HUDEP-2 (cell line): ENCODE results near the gene ZNF423.

ENCODE experiments used
- DNase-seq, 76 experiments: peaks; one replicate each; lab custom pipeline; 2025; ENCODE audit not compliant: unreplicated experiment in 76 of 76; lab: John Stamatoyannopoulos, UW

Gene ZNF423

DNA sequence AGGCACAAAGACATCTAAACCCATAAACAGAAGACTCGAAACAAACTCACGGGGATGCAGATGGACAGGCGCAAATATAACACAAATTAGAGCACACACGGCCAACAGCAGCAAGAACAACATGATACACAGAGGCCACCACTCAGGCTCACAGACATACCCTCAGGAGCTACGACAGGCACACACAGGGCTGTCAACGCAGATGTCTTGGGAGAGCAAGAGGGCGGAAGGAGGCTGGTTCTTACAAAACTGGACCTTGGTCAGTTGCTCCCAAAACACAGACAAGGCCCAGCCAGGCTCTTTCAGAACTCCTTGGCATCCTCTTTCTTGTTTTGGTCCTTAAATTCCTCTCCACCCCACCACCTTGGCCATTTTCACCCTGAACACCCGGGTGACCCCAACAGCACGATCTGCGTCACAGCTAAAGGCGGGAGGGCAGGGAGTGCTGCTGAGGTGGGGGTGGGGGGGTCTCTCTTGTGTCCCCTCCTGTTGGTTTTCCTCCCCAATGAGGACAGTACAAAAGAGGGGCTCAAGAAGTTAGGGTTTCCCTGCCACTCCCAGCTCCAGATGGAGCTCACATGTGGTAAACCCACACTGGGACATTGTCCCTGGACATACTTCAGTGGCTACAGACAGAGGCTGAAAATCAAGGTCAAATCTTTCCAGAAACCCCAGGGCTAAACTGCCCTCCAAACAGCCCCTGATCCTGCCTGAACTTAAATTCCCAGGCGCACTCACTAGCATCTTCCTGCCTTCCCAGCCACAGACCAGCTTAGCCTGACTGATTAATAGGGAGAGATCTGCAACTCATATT lies 261.0 kb downstream of the ZNF423 start:
- DNase-seq = no peak

DNA sequence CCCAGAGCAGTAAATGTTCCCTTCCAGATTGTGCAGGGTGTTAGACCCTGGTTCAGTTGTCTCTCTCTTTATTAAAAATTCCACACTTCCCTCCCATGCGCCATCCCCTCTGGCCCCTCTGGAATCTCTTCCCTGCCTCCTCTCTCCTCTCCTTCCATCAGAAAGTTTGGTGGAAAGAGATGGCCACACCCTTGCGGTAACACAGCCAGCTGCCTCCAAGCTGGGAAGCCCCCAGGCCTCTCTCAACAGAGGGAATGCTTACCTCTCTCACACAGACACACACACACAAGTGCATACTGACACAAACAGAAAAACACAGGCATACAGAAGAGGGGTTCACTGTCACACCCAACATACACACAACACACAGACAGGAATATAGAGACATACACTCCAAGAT lies 261.8 kb downstream of the ZNF423 start:
- no peak for DNase-seq

DNA sequence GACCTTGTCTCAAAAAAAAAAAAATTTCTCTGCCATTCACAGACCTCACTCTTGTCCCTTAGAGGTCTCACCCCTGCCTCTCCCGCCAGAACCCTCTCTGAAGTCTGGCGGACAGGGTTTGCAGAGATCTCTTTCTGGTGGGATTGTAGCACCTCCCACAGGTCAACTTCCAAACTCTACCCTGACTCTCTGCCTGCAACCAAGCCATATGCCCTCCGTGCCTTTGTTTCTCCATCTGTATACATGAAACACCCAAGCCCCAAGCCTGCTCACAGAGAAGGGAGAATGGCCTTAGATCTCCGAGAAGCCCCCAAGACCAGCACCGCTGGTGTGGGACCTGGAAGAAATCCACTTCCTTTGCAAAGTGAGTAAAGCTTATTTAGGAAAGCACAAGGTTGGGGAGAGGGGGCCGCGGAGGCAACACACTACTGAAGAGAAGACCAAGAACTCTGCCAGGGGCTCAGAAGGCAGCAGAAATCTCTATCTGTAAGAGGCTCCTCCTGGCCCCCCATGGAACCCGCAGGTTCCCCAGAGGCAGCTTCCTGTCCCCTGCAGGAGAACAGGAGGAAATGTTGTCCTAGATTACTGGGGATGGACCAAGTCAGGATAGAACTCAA lies 262.4 kb downstream of the ZNF423 start:
- DNase-seq = no peak

DNA sequence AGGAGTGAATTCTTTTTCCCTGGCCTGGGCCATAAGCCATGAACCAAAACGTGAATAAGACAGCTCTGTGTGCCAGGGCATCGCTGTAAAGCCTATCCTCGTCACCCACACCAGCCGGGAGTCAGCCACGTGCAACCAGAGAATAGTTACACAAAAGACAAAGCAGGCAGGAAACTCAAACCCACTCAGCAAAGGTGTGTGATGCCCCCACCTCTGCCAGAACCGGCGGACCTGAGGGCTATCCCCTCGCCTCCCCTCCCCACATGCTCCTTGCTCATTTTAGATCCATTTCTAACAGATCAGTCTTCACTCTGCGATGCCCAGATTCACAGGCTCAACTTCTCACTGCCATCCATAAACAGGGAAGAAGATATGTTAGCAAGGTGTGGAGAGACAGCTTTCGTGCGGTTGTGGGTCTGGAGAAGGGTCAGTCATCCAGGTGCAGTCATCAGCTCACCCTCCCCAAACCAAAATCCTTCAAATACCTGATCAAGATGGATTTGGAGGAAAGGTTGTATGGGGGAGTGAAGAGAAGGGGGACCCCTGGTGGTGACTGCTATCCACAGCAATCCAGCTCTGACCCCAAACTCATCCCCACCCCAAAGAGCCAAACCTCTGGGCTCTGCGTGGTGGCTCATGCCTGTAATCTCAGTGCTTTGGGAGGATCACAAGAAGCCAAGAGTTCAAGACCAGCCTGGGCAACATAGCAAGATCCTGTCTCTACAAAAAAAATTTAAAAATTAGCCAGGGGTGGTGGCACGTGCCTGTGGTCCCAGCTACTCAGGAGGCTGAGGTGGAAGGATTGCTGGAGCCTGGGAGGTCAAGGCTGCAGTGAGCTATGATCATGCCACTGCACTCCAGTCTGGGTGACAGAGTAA lies 263.1 kb downstream of the ZNF423 start:
- peak in 7 of 76 experiments; percentile 1 to 21 (median 8) for DNase-seq

- DNase-seq = no peak
Observed at GRCh38 chr16:49590166-49590871, 265.6 kb downstream of the ZNF423 start.

DNA sequence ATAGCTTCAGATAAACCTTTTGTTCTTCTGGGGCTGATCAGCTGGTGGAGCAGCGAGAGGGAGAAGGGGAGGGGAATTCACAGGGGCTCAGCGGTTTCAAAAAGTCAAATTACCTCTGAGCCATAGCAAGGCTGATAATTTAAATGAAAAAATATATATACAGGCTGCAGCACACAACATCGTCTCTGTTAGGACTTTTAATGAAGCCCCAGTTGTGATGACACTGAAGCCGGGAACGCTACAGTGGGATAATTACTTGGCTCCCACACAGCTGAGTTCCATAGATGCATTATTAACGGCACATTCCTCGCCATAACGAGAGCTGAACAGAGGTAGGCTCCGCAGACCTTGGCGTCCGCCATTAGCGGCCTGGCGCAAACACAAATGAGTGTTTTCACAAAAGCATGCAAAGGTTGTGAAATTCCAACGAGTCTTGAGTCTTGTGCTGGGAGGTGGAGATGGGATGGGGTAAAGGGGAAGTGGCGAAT lies 266.3 kb downstream of the ZNF423 start:
- no peak for DNase-seq

- no peak for DNase-seq
Observed at GRCh38 chr16:49588729-49589384, 267.1 kb downstream of the ZNF423 start.

GRCh38 chr16:49588026-49588425 lies 267.9 kb downstream of the ZNF423 start:
- no peak for DNase-seq

DNA sequence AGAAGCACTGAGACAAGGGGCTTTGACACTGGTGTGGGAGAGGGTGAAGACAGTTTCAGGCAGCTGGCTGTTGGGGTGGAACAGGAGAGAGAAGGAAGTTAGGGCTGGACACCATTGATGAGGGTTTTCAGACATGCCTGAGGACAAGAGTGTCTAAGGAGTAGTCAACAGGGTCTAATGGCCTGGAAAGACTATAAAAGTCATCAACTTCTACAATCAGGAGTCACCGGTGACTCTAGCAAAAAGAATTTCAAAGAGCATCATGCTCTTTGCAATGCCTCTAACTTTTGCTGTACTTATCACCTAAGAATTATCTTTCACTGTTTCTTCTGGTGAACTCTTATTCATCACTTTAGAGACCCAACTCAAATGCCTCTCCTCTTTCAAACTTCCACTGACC lies 268.4 kb downstream of the ZNF423 start:
- DNase-seq = no peak

DNA sequence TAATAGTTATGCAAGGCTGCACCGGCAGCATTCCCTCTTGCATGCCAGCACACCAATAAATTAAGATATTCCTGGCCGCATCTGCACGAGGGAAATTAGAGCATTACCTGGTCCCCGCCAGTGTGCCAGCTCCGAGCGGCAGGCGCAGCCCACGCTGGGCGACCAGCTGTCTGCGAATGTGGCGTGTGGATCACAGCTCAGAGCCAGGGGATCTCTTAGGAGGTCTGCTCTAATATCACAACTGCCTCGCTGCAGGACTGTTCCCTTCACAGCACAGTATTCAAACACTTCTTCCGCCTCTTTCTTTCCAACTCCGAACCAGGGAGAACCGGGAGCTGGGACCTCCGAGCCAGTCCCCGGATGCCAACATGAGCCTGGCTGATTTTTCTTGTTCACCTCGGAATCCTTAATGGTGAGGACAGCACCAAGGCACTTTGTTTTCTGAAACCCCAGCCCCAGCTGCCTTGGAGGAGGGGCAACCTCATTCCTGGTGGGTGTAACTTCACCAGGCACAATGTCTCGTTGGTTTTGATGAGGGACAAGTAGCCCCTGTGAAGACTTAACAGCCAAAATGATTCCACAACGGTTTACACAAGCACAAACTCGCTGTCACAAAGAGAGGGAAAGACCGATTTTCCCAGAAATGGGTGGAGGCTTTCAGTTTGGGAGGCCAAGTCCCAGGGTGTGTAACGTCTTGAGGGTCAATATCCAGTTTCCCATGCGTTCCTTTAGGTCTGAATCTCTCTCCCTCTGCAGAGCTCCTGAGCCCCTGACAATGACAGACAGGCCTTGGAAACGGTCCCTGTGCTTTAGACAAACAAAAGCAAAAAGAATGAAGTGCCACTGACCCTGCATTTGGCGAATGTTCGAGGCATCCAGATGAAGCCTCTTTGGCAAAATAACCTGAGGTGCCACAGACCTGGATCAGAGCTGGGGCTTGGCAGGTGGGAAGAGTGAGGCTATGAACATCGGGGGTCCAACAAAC lies 269.2 kb downstream of the ZNF423 start:
- no peak for DNase-seq

GRCh38 chr16:49585143-49585832 lies 270.6 kb downstream of the ZNF423 start:
- DNase-seq = no peak

DNA sequence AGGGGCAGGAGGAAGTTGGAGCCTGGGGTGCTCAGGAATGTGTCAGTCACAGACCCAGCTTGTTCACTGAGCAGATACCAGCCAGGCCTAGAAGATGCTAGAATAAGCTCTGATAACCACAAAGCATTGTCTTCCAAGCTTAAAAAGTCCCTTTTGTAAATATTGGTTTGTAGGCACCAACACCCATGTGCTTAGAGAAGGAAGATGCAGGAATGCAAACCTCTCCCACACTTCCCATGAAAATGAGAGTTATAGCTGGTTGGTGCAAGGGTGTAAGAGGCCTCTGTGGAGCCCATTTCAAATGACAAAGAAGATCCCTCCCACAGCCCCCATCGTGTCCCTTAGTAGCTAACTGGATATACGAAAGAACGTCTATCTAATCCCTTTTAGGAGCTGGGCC lies 272.0 kb downstream of the ZNF423 start:
- DNase-seq = no peak

- DNase-seq = no peak
Observed at GRCh38 chr16:49581630-49582298, 274.1 kb downstream of the ZNF423 start.

GRCh38 chr16:49580751-49581303 lies 275.1 kb downstream of the ZNF423 start:
- DNase-seq = no peak

DNA sequence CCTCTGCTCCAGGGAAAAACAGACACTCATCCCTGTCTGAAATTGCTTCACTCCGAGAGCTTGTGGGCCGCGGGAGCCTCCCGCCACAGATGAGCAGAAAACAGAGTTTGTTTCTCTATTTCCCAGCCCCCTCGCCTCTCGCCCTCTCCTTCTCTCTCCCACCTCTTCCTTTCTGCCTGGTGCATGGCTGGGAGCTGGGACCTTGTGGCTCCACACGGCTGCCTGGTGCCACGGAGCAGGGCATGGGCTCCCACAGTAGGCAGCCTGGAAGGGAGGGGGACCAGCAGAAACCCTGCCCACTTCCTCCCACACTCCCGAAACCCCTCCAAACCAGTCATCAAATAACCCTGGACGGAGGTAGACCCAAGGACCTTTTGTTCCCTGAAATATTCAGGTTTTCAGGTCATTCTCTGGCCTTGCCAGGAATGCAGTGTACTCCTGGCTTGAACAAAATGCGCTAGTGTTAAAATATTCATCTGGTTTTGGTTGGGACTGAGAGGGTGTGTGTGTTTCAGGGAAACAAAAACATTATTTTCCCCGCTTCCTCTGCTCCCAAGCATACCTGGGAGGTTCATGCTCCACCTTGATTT lies 277.4 kb downstream of the ZNF423 start:
- DNase-seq = no peak

- no peak for DNase-seq
Observed at GRCh38 chr16:49578018-49578417, 277.9 kb downstream of the ZNF423 start.

GRCh38 chr16:49576941-49577340 lies 279.0 kb downstream of the ZNF423 start:
- no peak for DNase-seq
